NCI-H2196 (cell line): Measurements from ENCODE around the gene WDR18.
"Not testable (repeated sequence)": the region's sequence is repeated elsewhere in the genome, so short reads cannot be mapped to it uniquely, and the experiment has no call there.

ENCODE experiments used
- DNase-seq: peaks from one replicate; lab custom pipeline; 2025; ENCODE audit not compliant: unreplicated experiment; lab: John Stamatoyannopoulos, UW

Gene WDR18

GRCh38 chr19:1018393-1018792 lies 34.2 kb downstream of the WDR18 start:
- DNase-seq, result no peak

- no peak for DNase-seq
Observed at GRCh38 chr19:1018932-1019615, 34.9 kb downstream of the WDR18 start.

GRCh38 chr19:1019616-1019961 lies 35.4 kb downstream of the WDR18 start:
- no peak for DNase-seq

GRCh38 chr19:1019980-1020867 lies 36.1 kb downstream of the WDR18 start:
- DNase-seq, result no peak

GRCh38 chr19:1020868-1021425 lies 36.8 kb downstream of the WDR18 start, which contains the start of gene TMEM259:
Gene TMEM259, minus strand, starts transcription at chr19:1021123. Its CDS starts 127 bp downstream, at chr19:1020996.
- peak; percentile 97 for DNase-seq

- not testable (repeated sequence) for DNase-seq
Observed at GRCh38 chr19:1023883-1024188, 39.7 kb downstream of the WDR18 start.

- not testable (repeated sequence) for DNase-seq
Observed at GRCh38 chr19:1025080-1025479, 40.9 kb downstream of the WDR18 start.

- peak; percentile 67 for DNase-seq
Observed at GRCh38 chr19:1025960-1026782, 42.0 kb downstream of the WDR18 start, which contains the start of gene CNN2. Gene CNN2, plus strand, starts transcription at chr19:1026608. Its CDS starts 54 bp downstream, at chr19:1026662.

- no peak for DNase-seq
Observed at GRCh38 chr19:1026783-1027649, 42.9 kb downstream of the WDR18 start.

- DNase-seq, result no peak
Observed at GRCh38 chr19:1027650-1028061, 43.5 kb downstream of the WDR18 start.

- DNase-seq, result no peak
Observed at GRCh38 chr19:1028062-1028926, 44.1 kb downstream of the WDR18 start.

GRCh38 chr19:1032264-1032867 lies 48.2 kb downstream of the WDR18 start:
- DNase-seq, result no peak

- DNase-seq, result no peak
Observed at GRCh38 chr19:1035998-1036621, 52.0 kb downstream of the WDR18 start.

- no peak for DNase-seq
Observed at GRCh38 chr19:1037621-1038064, 53.5 kb downstream of the WDR18 start.

GRCh38 chr19:1038978-1039645 lies 55.0 kb downstream of the WDR18 start:
- DNase-seq, result no peak

GRCh38 chr19:1039646-1040475 lies 55.7 kb downstream of the WDR18 start, which contains the start of gene ABCA7:
Gene ABCA7, plus strand, starts transcription at chr19:1040107. Its CDS starts 1,255 bp downstream, at chr19:1041362.
- DNase-seq, result peak; percentile 98
